Suprapubic skin (tissue), 4 donors: ENCODE data around the gene THOC3. TPM values are rescaled to one million over a fixed set of nuclear protein-coding genes. Genes with fewer than 3 reads are reported as not detected.
"Not testable (repeated sequence)": the region's sequence is repeated elsewhere in the genome, so short reads cannot be mapped to it uniquely, and the experiment has no call there.

ENCODE experiments used
- DNase-seq, 2 donors: peaks; one replicate each; pipeline ENCODE4 v3.0.0-alpha.2; 2019; ENCODE audit warnings: low spot score in 2 of 2
- H3K27ac ChIP-seq: fragments of 200-600 bp; sonication (generic); one replicate; pipeline ENCODE4 v1.5.1; 2019
- H3K27me3 ChIP-seq: fragments of 200-600 bp; sonication (generic); one replicate; pipeline ENCODE4 v1.5.1; 2019
- H3K36me3 ChIP-seq: fragments of 200-600 bp; sonication (generic); one replicate; pipeline ENCODE4 v1.5.1; 2019
- H3K4me1 ChIP-seq: fragments of 200-600 bp; sonication (generic); one replicate; pipeline ENCODE4 v1.5.1; 2019
- H3K4me3 ChIP-seq: fragments of 200-600 bp; sonication (generic); one replicate; pipeline ENCODE4 v1.5.1; 2019; ENCODE audit warnings: mild to moderate bottlenecking
- H3K9me3 ChIP-seq: fragments of 200-600 bp; sonication (generic); one replicate; pipeline ENCODE4 v1.5.1; 2019
- WGBS: methylation state at CpG from one replicate; pipeline ENCODE4 v1.1.5; 2018; 5-methylcytosine and 5-hydroxymethylcytosine counted together
- total RNA-seq, 4 donors: library from RNA; depleted of rRNA; stranded (reverse); fragments of >200 nt; gene quantifications; one replicate each; pipeline ENCODE4 v1.1.0, GENCODE V29; 2016

THOC3 gene
- total RNA-seq, result 10 to 100 TPM; 31.1 to 62.9 (median 42.1) TPM

- H3K27me3 ChIP-seq, H3K36me3 ChIP-seq, H3K27ac ChIP-seq, H3K4me1 ChIP-seq, H3K9me3 ChIP-seq: not testable (repeated sequence)
- DNase-seq, result peak in 1 of 2 donors; percentile 63
- under 1% methylated on average over 27 of the region's 67 CpGs for WGBS
- peak within 1 kb of the TSS; percentile 68 for H3K4me3 ChIP-seq
Observed at GRCh38 chr5:175967471-175968372, at the start of gene THOC3. Gene THOC3, minus strand, starts transcription at chr5:175968315. Its CDS starts 107 bp downstream, at chr5:175968208.

- not testable (repeated sequence) for DNase-seq, H3K27me3 ChIP-seq, H3K27ac ChIP-seq, H3K4me1 ChIP-seq, H3K9me3 ChIP-seq, H3K36me3 ChIP-seq, H3K4me3 ChIP-seq
- no CpG with 5 or more reads among the region's 4 CpGs for WGBS
Observed at GRCh38 chr5:176017324-176017723, 49.2 kb upstream of the THOC3 start.

- DNase-seq, H3K36me3 ChIP-seq, H3K9me3 ChIP-seq, H3K4me3 ChIP-seq, H3K4me1 ChIP-seq, H3K27ac ChIP-seq, H3K27me3 ChIP-seq: not testable (repeated sequence)
- WGBS, result 83% methylated on average over 5 of the region's 6 CpGs
Observed at GRCh38 chr5:176014360-176014759, 46.2 kb upstream of the THOC3 start.

GRCh38 chr5:176011088-176011487 is 43.0 kb upstream of the THOC3 start:
- not testable (repeated sequence) for H3K4me1 ChIP-seq, DNase-seq, H3K4me3 ChIP-seq, H3K9me3 ChIP-seq, H3K27ac ChIP-seq, H3K27me3 ChIP-seq, H3K36me3 ChIP-seq
- WGBS, result 71% methylated on average over 1 of the region's 4 CpGs

GRCh38 chr5:176010202-176010601 is 42.1 kb upstream of the THOC3 start:
- H3K27me3 ChIP-seq, H3K9me3 ChIP-seq: not testable (repeated sequence)

GRCh38 chr5:176007220-176007619 is 39.1 kb upstream of the THOC3 start:
- H3K9me3 ChIP-seq, H3K27me3 ChIP-seq, H3K27ac ChIP-seq, H3K4me1 ChIP-seq, H3K4me3 ChIP-seq, H3K36me3 ChIP-seq, DNase-seq: not testable (repeated sequence)
- WGBS, result 64% methylated on average over 2 of the region's 4 CpGs

More at GRCh38 chr5:176010202-176010601, 42.1 kb upstream of the THOC3 start:
- 77% methylated on average over 6 of the region's 8 CpGs for WGBS
- not testable (repeated sequence) for H3K4me3 ChIP-seq, H3K27ac ChIP-seq, H3K4me1 ChIP-seq, H3K36me3 ChIP-seq, DNase-seq

- not testable (repeated sequence) for H3K27me3 ChIP-seq, H3K9me3 ChIP-seq, DNase-seq, H3K27ac ChIP-seq, H3K36me3 ChIP-seq, H3K4me1 ChIP-seq, H3K4me3 ChIP-seq
- 95% methylated on average over 9 of the region's 13 CpGs for WGBS
Observed at GRCh38 chr5:176006819-176007218, 38.7 kb upstream of the THOC3 start.

- H3K27me3 ChIP-seq, DNase-seq, H3K36me3 ChIP-seq, H3K4me1 ChIP-seq, H3K9me3 ChIP-seq, H3K4me3 ChIP-seq, H3K27ac ChIP-seq: not testable (repeated sequence)
- 25% methylated on average over 1 of the region's 6 CpGs for WGBS
Observed at GRCh38 chr5:175997979-175998378, 29.9 kb upstream of the THOC3 start.

GRCh38 chr5:175997495-175997894 is 29.4 kb upstream of the THOC3 start:
- H3K27me3 ChIP-seq, H3K36me3 ChIP-seq, H3K4me1 ChIP-seq, H3K27ac ChIP-seq, DNase-seq, H3K4me3 ChIP-seq, H3K9me3 ChIP-seq: not testable (repeated sequence)
- WGBS, result 82% methylated on average over 1 of the region's 4 CpGs

- not testable (repeated sequence) for H3K4me1 ChIP-seq, H3K27ac ChIP-seq, H3K27me3 ChIP-seq, H3K4me3 ChIP-seq, DNase-seq, H3K36me3 ChIP-seq, H3K9me3 ChIP-seq
- no CpG with 5 or more reads among the region's 6 CpGs for WGBS
Observed at GRCh38 chr5:175996791-175997190, 28.7 kb upstream of the THOC3 start.

GRCh38 chr5:175995506-175995905 is 27.4 kb upstream of the THOC3 start:
- not testable (repeated sequence) for H3K36me3 ChIP-seq, DNase-seq, H3K9me3 ChIP-seq, H3K27me3 ChIP-seq, H3K4me1 ChIP-seq, H3K27ac ChIP-seq, H3K4me3 ChIP-seq
- WGBS, result 75% methylated on average over 5 of the region's 6 CpGs

GRCh38 chr5:175979371-175979995 is 11.4 kb upstream of the THOC3 start:
- H3K36me3 ChIP-seq, H3K27ac ChIP-seq, DNase-seq, H3K4me3 ChIP-seq, H3K9me3 ChIP-seq, H3K4me1 ChIP-seq, H3K27me3 ChIP-seq: not testable (repeated sequence)
- no CpG with 5 or more reads among the region's 17 CpGs for WGBS

GRCh38 chr5:175968381-175968780 is 266 bp upstream of the THOC3 start:
- H3K9me3 ChIP-seq, H3K27me3 ChIP-seq, H3K4me1 ChIP-seq, H3K36me3 ChIP-seq, H3K27ac ChIP-seq, DNase-seq: not testable (repeated sequence)
- peak overlapping the region; percentile 68 for H3K4me3 ChIP-seq
- WGBS, result 8% methylated on average over 5 of the region's 6 CpGs

- H3K9me3 ChIP-seq, DNase-seq, H3K27me3 ChIP-seq, H3K27ac ChIP-seq, H3K4me3 ChIP-seq, H3K4me1 ChIP-seq, H3K36me3 ChIP-seq: not testable (repeated sequence)
- 90% methylated on average over 8 of the region's 8 CpGs for WGBS
Observed at GRCh38 chr5:175962329-175962728, 5.8 kb downstream of the THOC3 start.
